Type B pancreatic cell (in vitro differentiated cells): ENCODE data around the gene CD200R1. TPM values are rescaled to one million over a fixed set of nuclear protein-coding genes. Genes with fewer than 3 reads are reported as not detected.

Experiments used
- DNase-seq: peaks from one replicate; pipeline ENCODE4 v3.0.0; 2021; ENCODE audit warnings: mixed read lengths; ENCODE audit not compliant: unreplicated experiment; ENCODE audit errors: extremely low spot score
- H3K27ac Mint-ChIP-seq: 2 replicates; pipeline ENCODE4 v1.8.0; 2021; ENCODE audit warnings: mild to moderate bottlenecking, mixed read lengths
- H3K27me3 Mint-ChIP-seq: 2 replicates; pipeline ENCODE4 v1.8.0; 2021; ENCODE audit warnings: mixed read lengths
- H3K36me3 Mint-ChIP-seq: 2 replicates; pipeline ENCODE4 v1.8.0; 2021; ENCODE audit warnings: mixed read lengths
- H3K4me1 Mint-ChIP-seq: one replicate; pipeline ENCODE4 v1.8.0; 2021; ENCODE audit warnings: mixed read lengths; ENCODE audit not compliant: unreplicated experiment
- H3K4me3 Mint-ChIP-seq: 2 replicates; pipeline ENCODE4 v1.8.0; 2021; ENCODE audit warnings: mild to moderate bottlenecking, mixed read lengths
- H3K9me3 Mint-ChIP-seq: 2 replicates; pipeline ENCODE4 v1.8.0; 2021; ENCODE audit warnings: mixed read lengths
- total RNA-seq: library from RNA; stranded (reverse); gene quantifications from 2 replicates; pipeline ENCODE4 v1.2.1, GENCODE V29; 2021; ENCODE audit warnings: low replicate concordance
- TF ChIP-seq, protein P1 (sequence below): fragments of 200-600 bp; sonication (generic); conservative IDR thresholded peaks from 2 replicates; pipeline ENCODE4 v1.5.0; 2021; ENCODE audit warnings: antibody characterized with exemption, mild to moderate bottlenecking

The CD200R1 gene
- total RNA-seq, 1 donor from 2014 or later, result 2.1 TPM

DNA sequence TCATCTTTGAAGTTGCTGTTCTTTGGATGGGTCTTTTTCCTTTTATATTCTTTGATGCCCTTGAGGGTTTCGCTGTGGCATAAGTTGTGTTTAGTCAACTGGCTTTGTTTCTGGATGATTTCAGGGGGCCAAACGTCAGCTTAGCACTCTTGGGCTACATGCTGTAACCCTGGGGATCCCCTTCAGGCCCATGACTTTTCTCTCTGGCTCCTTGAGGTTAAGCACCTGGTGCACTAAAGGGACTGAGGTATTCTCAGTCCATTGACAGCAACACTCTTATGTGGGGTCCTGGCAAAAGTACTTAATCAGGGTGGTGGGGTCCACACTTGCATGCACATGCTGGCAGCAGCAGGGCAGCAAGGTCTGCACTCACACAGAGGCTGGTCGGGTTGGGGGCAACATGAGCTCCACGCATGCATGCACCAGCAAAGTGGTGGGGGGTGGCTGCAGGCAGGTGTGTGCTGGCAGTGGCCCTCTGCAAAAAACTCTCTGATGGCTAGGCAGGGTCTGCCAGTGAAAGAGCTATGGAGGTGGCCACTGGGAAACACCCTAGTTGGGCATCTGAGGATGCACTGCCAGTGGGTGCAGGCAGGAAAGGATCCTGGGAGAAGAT lies 90.1 kb downstream of the CD200R1 start:
- H3K9me3 Mint-ChIP-seq, result no peaks in the 10 kb centered on the region
- no peak overlapping the region for H3K27ac Mint-ChIP-seq
- TF ChIP-seq, protein P1, sequence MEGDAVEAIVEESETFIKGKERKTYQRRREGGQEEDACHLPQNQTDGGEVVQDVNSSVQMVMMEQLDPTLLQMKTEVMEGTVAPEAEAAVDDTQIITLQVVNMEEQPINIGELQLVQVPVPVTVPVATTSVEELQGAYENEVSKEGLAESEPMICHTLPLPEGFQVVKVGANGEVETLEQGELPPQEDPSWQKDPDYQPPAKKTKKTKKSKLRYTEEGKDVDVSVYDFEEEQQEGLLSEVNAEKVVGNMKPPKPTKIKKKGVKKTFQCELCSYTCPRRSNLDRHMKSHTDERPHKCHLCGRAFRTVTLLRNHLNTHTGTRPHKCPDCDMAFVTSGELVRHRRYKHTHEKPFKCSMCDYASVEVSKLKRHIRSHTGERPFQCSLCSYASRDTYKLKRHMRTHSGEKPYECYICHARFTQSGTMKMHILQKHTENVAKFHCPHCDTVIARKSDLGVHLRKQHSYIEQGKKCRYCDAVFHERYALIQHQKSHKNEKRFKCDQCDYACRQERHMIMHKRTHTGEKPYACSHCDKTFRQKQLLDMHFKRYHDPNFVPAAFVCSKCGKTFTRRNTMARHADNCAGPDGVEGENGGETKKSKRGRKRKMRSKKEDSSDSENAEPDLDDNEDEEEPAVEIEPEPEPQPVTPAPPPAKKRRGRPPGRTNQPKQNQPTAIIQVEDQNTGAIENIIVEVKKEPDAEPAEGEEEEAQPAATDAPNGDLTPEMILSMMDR, result no peak
- no peak for DNase-seq
- H3K36me3 Mint-ChIP-seq, result no peaks in the 10 kb centered on the region
- H3K4me1 Mint-ChIP-seq, result no peaks in the 10 kb centered on the region
- peaks cover 5% of the 10 kb centered on the region for H3K27me3 Mint-ChIP-seq
- H3K4me3 Mint-ChIP-seq, result no peak overlapping the region

DNA sequence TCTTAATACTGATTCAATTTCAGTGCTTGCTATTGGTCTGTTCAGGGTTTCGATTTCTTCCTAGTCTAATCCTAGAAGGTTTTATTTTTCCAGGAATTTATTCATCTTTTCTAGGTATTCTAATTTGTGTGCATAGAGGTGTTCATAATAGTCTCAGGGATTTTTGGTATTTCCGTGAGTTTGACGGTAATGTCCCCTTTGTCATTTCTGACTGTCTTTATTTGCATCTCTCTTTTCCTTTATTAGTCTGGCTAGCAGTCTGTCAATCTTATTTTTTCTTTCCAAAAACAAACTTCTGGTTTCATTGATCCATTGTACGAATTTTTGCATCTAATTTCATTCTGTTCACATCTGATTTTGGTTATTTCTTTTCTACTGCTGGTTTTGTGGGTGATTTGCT lies 93.0 kb downstream of the CD200R1 start:
- Mint-ChIP-seq H3K4me1 (no peaks in the 10 kb centered on the region), H3K36me3 (no peaks in the 10 kb centered on the region), H3K27ac (no peak overlapping the region), H3K9me3 (no peaks in the 10 kb centered on the region), H3K4me3 (no peak overlapping the region), H3K27me3 (peaks cover 5% of the 10 kb centered on the region)
- no peak for DNase-seq
- TF ChIP-seq, protein P1, result no peak

DNA sequence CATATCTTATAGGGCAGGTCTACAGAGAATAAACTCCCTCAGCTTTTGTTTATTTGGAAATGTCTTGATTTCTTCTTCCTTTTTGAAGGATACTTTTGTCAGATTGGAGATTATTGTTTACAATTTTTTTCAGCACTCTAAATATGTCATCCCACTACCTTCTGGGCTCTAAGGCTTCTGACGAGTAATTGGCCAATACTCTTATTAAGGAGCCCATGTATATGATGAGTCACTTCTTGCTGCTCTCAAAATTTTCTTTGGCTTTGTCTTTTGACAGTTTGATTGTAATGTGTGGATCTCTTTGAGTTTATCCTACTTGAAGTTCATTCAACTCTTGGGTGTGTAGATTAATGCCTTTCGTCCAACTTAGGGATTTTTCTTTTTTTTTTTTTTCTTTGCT lies 99.3 kb downstream of the CD200R1 start:
- TF ChIP-seq, protein P1, result no peak
- H3K27me3 Mint-ChIP-seq, result no peaks in the 10 kb centered on the region
- H3K4me1 Mint-ChIP-seq, result no peaks in the 10 kb centered on the region
- no peak overlapping the region for H3K27ac Mint-ChIP-seq
- no peak for DNase-seq
- no peak overlapping the region for H3K4me3 Mint-ChIP-seq
- H3K9me3 Mint-ChIP-seq, result no peaks in the 10 kb centered on the region
- H3K36me3 Mint-ChIP-seq, result no peaks in the 10 kb centered on the region

DNA sequence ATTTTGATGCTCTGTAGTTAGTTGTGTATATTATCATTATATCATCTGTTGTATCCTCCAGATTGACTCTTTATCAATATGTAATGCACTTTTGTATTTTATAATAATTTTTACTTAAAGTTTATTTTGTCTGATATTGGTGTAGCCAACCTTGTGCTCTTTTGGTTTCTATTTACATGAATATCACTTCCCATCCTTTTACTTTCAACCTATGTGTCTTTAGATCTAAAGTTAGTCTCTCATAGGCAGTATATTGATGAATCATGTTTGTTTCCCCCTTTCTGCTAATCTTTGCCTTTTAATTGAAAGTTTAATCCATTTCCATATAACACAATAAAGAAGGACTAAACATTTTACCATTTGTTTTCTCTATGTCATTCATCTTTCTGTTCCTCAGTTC lies 100.2 kb downstream of the CD200R1 start:
- no peaks in the 10 kb centered on the region for H3K36me3 Mint-ChIP-seq
- H3K27ac Mint-ChIP-seq, result no peak overlapping the region
- H3K4me3 Mint-ChIP-seq, result no peak overlapping the region
- no peaks in the 10 kb centered on the region for H3K9me3 Mint-ChIP-seq
- no peak for DNase-seq
- no peaks in the 10 kb centered on the region for H3K4me1 Mint-ChIP-seq
- TF ChIP-seq, protein P1, result no peak
- H3K27me3 Mint-ChIP-seq, result no peaks in the 10 kb centered on the region

DNA sequence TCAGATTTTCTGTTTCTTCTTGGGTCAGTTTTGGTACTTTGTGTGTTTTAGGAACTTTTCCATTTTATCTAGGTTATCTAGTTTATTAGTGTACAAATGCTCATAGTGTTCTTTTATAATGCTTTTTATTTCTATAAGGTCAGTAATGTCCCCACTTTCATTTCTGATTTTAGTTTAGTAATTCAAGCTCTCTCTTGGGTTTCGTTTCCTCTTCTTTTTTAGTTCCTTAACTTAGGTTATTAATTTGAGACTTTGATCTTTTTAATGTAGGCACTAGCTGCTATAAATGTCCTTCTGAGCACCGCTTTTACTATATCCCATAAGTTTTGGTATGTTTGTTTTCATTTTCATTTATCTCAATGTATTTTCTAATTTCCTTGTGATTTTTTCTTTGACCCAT lies 101.3 kb downstream of the CD200R1 start:
- H3K4me3 Mint-ChIP-seq, result no peak overlapping the region
- no peak overlapping the region for H3K27ac Mint-ChIP-seq
- H3K36me3 Mint-ChIP-seq, result no peaks in the 10 kb centered on the region
- TF ChIP-seq, protein P1, result no peak
- no peaks in the 10 kb centered on the region for H3K27me3 Mint-ChIP-seq
- no peak for DNase-seq
- no peaks in the 10 kb centered on the region for H3K9me3 Mint-ChIP-seq
- H3K4me1 Mint-ChIP-seq, result no peaks in the 10 kb centered on the region

DNA sequence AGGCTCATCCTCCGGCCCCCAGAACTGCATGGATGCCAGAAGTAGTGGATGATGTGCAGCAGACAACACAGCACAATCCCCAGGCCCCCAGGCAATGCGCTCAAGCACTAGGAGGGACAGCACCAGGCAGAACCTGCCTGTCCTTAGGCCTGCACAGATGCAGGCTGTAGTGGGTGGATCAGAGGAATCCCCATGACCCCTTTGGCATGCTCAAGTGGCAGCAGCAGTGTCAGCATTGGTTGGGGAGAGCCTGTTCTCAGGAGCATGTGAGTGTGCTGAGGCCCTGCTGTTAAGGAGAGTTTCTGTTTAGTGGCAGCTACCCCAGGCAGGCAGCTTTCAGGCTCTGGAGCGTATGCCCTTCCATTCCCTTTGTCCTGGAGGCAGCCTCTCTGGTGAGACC lies 103.2 kb downstream of the CD200R1 start:
- no peaks in the 10 kb centered on the region for H3K36me3 Mint-ChIP-seq
- no peak overlapping the region for H3K27ac Mint-ChIP-seq
- no peak overlapping the region for H3K4me3 Mint-ChIP-seq
- TF ChIP-seq, protein P1, result no peak
- no peaks in the 10 kb centered on the region for H3K27me3 Mint-ChIP-seq
- no peaks in the 10 kb centered on the region for H3K4me1 Mint-ChIP-seq
- H3K9me3 Mint-ChIP-seq, result no peaks in the 10 kb centered on the region
- DNase-seq, result no peak
